Embryonic facial prominence (tissue), 1 donor: ENCODE measurements around the gene ZDHHC17.

Experiments used
- DNase-seq: peaks from one replicate; pipeline ENCODE4 v3.0.0-alpha.2; 2016; ENCODE audit errors: extremely low spot score

Gene ZDHHC17

DNA sequence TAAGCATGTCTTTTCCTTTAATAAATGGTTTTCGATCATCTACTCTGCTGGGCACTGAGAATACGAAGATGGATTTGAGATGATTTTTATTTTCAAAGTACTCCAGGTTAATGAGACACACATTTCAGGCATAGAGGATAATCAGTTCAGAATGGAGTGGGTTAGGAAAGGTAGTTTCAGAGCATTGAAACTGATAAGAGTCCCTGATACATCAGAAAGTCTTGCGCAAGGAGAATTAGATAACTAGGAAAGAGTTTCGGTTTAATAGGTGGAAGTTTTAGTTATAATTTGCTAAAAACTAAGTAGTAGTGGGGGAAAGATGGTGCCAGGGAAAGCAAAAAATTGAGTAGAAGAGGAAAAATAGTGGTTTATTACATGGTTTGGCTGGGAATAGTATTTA lies 50.1 kb downstream of the ZDHHC17 start:
- no peak for DNase-seq

DNA sequence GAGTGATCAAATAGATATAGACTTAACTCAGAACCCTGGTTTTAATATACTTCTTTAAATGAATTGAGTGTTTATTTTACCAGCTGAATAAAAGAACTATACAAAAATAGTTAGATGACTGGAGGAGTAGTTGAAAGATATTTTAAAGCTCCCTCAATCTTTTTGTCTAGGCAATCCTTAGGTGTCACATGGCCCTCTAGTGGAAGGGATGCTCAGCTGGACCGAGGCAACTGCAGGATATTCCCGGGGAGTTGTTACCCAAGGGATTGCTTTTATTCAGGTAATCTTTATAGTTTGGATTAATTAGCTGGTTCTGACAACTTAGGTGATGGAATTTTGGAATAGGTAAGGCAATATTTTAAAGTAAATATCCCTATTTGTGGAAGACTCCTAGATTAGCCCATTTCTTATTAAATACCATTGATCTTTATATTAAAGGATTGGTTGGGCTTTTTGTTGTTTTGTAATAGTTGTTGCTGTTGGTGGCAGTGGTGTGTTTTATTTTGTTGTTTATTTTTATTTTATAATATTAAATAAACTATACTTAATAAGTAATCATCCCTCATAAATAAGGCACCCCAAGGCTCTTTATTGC lies 57.1 kb downstream of the ZDHHC17 start:
- DNase-seq: no peak

DNA sequence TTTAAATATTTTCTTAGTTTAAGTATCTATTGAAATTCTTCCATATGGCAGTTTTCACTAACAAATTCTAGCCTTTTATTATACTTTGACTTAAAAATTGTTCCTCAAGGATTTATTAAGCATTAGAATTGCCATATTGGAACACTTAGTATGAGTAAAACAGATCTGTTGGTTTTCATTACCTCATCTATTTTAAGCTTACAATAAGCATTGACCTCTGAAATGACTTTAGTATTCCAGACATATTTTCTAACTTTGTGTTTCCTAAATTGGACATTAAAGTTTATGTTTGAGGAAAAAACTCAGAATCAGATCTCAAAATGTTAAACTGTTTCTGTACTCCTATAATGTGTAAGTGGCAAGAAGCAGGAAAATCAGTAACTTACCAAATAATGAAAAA lies 66.5 kb downstream of the ZDHHC17 start:
- no peak for DNase-seq

DNA sequence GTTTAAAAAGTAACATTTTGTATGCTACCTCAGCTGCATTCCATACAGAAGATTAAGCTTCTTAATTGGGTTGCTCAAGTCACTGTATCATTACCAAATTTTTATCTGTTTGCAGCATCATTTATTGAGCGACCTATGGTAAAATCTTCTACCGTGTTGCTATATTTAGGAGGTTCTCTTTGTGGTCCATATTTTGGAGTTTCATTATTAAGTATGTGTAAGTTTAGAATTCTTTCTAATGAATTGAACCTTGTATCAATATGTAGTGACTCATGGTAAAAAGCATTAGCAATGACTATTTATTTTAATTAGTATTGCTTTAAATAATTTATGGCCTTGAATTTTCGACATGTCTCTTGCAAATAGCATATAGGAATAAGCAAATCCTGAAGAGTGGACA lies 72.7 kb downstream of the ZDHHC17 start:
- DNase-seq: no peak

DNA sequence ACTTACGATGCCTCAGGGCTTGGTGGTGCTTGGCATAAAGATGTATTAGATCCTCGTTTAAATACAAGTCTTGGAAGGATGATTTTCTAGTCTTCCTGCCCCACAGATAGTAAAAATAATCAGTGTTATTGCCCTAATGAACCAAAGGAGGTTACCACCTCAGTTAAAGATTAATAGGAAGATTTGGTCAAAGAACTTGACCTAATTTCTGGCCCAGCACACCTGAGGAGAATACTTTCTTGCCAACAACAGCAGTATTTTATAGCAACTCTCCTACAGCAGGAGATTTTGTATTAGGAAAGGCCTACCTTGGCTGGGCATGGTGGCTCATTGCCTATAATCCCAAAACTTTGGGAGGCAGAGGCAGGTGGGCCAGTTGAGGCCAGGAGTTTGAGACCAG lies 83.3 kb downstream of the ZDHHC17 start:
- DNase-seq: no peak

DNA sequence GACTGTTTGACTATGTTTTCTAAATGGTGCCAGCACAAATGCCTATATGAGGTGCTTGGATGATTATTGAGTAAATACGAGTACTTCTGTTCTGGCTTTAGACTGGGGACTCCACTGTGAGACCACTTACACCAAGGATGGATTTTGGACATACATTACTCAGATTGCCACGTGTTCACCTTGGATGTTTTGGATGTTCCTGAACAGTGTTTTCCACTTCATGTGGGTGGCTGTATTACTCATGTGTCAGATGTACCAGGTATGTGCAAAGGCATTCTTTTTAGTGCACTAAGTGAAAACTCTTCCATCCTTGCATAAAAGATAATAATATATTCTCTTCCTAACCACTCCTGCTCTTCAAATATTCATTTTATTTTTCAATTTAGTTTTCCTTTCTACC lies 84.2 kb downstream of the ZDHHC17 start:
- DNase-seq: no peak

DNA sequence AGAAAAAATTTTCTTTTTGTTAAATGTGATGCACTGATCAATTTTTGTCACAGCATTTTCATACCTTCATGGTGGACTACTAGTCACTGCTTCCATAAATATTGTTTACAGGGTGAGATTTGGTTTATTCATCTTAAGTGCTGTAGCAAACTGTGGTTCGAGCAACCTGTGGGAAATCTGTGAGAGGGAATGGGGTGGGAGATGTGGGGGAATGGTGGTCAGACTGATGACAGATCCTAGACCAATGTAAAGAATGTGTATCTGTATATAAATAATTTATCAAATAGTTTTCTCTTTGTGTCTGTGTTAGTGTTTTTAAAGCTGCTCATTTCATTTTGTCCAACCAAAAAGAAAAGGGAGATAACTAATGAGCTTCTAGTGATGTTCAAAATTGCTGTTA lies 88.2 kb downstream of the ZDHHC17 start:
- DNase-seq: no peak

DNA sequence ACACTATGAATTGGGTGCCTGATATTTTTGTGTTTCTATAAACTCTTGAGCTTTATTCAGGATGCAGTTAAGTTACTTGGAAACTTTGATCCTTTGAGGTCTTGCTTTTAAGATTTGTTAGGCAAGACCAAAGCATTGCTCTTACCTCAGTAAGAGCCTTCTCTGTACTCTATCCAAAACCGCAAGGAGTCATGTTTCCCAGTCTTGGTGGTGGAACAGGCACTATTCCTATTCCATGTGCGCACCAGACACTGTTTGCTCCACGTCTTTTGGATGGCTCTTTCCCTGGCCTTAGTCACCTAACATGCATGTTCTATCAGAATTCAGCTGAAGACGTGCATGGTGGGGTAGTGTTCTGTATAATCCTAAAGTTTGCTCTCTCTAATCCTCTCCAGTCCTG lies 91.4 kb downstream of the ZDHHC17 start:
- DNase-seq: no peak

DNA sequence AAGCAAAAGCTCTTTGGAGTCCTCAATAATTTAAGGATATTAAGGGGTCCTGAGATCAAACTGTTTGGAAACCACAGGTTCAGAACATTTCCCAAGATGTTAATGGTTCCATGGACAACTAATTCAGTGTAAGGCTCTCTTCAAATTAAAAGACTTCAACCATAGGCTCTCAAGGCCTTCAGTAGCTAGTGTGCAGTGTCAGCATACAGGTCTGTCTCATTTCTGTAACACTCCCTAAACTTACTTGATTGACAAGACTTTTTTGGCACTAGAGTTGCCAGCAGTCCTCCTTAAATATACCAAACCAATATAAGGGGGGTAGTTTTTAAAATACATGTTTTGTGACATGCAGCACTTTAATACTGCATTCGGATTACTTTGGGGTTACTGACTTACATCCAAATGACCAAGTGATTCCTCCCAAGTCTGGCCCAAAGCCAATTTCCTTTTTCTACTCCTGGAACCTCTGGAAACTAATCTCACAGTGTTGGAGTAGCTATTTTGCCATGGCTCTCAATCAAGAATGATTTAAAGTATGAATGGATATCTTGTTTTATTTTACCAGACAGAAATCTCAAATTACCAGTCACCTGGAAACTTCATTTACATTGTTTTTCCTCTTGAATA lies 92.2 kb downstream of the ZDHHC17 start:
- DNase-seq: no peak

DNA sequence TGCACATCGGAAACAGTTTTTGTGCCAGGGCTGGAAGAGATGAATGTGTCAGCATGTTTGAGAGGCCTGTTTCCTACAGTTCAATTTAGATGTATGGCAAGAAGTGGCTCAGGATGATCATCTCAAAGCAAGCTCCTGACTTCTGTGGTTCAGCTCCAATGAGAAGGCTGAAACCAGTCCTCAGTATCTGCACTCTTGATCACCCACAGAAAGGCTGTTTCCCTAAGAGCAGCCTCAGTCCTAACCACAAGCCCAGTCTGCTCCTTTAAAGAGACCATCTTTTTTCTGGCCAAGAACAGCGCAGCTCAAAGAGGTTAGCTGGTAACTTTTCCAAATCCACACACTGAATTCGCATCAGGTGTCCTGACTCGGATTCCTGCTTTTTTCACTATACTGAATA lies 95.7 kb downstream of the ZDHHC17 start:
- no peak for DNase-seq

DNA sequence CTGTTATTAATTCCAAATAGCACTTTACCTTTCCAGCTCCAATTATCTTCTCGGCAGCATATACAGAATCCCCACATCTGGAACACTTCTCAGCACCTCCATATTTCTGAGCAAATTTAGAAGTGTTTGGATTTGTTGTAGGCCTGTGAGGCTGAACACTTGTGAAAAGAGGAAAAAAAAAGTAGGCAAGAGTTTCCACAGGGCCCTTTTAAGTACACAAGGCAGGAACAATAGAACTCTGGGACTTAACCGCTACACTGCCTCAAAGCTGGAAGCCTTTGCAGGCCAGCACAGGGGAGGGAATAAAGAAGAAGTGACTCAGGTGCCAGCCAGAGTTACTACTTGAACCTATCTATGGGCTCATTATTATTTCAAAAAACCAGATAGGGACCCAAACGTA lies 96.3 kb downstream of the ZDHHC17 start:
- DNase-seq: no peak

DNA sequence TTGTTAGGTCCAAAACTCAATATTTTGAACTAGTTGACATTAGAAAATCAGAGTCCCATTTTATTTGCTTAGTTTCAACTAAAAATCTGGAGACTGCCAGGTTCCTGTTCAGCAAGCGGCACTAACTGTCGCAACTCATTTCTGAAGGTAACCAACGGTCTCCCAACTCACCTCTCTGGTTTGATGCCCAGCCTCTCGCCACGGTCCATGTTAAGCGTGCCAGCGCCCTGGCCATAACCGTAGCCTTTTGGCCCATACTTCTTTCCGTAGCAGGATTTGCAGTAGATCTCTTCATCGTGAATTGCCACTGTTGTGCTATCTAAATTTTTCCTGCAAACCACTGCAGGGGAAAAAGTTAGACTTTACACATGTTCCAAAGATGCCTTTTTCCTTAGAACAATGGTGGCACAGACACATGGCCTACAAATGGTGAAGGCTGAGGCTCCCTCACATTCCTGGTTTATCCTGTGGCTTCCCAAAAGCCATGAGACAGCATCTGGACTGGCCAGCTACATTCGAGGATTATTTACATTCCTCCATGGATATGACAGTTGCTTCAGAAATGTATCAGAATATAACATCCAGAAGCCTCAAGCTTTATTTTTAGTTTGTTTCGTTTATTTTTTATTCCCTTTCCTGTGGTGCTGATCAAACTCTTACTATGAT lies 99.2 kb downstream of the ZDHHC17 start:
- no peak for DNase-seq

DNA sequence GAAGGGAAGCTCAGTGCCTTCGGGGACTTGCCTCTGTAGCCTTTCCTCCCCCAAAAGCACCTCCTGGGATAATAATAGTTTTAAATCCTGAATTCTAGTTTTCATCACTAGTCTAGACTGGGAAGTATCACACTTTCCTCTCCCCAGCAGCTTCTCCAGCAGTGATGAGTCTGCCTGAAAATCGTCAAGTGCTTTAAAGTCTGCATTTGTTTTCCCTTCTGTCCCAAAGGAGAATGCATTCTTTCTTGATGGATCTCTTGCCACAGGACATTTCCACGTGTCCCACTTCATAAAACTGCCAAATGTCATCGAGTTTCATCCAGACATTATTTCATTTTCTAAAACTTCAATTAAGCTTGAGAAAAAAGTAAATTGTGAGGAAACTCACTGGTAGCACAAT lies 99.9 kb downstream of the ZDHHC17 start:
- DNase-seq: no peak

DNA sequence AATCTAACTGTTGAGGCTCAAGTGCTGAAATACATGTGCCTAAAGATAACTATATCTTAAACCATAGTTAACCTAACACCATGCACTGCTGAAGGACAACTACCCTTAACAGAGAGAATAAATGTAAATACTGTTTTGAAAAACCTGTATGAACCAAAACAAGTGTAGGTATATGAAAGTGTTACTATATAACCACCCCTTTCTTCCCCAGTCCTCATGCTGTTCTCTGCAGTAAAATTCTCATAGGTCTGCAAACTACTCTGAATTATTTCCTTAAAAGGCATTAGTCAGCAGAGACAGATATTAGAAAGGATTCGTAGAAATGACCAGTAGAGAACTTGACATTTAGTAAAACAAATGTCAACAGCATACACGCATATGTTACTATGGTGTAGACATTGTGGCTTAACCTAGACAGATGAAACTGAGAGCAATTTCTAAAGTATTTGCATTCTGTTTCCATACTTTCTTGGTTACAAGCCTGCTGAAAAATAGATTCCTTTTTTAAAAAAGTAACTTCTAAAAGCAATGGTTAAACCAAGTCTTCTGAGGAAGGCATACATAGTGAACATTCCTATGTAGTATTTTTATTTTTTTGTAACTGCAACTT lies 101.0 kb downstream of the ZDHHC17 start:
- DNase-seq: no peak

DNA sequence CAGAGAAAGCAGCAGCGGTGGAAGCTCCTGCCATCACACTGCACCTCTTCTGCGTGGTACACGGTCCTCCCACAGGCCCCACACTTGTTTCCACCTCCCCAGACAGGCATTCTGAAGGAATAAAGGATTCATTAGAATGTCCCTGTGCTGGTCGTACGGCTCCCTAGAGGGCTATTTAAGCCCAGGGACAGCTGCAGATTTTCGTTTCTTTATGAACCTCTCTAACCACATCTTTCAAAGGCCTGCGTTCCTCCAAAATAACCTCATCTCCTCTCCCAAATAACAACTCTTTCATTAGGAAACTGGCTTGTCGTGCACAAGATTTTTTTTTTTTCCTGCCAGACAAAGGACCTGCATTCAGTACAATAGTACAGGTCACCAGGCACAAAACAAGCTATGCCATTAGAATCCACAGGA lies 102.2 kb downstream of the ZDHHC17 start:
- DNase-seq: no peak

DNA sequence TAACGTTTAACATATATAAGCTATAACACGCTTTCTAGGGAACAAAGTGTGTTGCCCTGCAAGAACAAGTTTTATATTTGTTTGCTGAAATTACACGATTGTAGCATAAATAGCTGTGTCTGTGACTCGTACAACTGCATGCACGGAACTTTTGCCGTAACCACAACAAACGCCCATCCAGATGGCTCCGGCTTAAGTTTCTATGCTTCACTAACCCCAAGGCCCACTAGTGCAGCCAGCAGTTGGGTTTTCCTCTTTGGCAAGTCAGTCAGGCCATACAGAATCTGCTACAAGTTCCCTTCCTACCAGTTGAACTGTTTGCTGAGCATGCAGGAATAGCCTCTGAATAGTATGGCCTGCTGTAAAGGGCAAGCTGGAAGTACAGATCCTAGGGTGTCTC lies 102.8 kb downstream of the ZDHHC17 start:
- peak; percentile 54 for DNase-seq

DNA sequence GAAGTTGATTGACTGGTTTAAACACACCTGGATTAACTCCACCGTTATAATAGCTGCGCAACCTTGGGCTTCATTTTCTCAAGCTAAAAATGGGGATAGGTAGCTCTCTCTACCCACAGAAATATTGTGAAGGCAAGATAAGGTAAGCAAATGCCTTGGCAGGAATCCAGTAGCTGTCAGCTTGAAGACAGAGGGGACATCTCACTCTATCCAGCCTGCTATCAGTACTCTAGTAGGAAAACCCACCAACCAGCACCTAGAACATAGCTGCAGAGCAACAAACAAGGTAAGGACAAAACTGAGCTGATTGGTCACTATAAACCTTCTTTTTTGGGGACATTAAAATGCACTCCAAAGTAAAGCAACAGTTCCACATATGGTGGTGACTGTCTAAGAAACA lies 107.2 kb downstream of the ZDHHC17 start:
- DNase-seq: no peak

DNA sequence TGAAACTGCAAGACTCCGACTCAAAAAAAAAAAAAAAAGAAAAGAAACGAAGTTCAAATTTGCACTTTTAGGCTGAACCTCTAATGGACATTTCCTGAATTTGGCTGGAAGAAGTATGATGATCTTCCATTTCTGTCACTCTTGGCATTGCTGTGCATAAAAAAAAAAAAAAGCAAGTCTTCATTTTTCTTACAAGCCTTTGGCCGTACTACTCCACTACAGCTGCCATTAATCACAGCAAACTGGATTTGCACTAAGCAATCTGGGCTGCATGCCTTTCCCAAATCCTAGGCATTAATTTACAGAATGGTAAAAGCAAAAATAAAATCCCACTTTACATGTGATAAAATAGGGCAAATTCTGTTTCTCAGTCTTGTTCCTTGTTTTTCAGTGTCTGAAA lies 107.8 kb downstream of the ZDHHC17 start:
- DNase-seq: no peak

DNA sequence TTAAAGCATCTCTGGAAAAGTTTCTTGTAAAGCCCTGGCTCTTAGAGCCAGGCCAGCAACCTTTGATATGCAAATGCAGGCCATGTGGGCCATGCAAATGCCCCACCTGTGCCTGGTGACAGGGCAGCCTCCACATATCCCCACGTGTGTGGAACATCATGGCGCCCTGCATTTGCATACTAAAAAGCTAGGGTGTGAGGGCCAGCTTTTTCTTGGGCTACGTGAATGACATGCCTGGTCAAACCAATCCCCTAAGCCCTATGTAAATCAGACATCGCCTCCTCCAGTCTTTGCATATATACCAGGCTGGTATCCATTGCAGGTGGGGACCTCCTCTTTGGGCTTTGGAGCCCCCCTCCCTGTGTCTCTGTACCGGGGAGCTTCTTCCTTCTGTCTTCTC lies 108.5 kb downstream of the ZDHHC17 start:
- DNase-seq: no peak

DNA sequence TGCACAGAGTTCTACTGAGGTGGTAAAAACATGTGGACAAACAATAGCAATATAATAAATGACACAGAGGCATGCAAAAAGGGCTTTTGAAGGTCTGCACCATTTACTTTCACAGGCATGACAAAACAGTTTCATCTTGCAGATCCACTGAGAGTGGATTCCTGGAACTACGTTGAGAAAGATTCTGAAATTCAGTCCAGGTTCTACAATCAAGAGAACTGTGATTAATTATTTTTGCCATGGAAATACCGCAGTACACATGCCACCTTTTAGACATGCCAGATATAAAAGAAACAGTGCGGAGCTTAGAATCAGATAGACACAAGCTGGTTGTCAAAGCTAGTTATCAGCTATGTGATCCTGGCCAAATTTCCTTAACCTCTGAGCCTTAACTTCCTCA lies 110.1 kb downstream of the ZDHHC17 start:
- no peak for DNase-seq

DNA sequence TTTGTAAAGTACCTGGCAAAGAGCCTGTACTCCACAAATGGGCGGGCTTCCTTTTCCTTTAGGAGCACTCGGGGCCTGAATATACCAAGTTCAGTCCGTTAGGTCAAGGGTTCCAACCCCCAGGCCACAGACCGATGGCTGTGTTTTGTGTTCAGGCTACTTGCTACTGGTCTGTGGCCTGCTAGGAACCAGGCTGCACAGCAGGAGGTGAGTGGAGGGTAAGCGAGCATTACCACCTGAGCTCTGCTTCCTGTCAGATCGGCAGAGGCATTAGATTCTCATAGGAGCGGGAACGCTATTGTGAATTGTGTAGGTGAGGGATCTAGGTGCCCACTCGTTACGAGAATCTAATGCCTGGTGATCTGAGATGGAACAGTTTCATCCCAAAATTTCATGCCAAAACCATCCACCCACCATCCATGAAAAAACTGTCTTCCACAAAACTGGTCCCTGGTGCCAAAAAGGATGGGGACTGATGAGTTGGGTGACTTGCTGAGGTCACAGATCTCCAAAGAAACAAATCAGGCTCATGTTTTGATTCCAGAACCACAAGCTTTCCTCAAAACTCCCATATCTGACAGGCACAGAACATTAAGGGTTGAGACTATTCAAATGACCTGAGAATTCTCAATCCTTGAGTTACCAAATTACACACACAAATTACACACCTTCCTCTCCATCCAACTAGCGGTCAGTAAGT lies 110.7 kb downstream of the ZDHHC17 start:
- DNase-seq: no peak

DNA sequence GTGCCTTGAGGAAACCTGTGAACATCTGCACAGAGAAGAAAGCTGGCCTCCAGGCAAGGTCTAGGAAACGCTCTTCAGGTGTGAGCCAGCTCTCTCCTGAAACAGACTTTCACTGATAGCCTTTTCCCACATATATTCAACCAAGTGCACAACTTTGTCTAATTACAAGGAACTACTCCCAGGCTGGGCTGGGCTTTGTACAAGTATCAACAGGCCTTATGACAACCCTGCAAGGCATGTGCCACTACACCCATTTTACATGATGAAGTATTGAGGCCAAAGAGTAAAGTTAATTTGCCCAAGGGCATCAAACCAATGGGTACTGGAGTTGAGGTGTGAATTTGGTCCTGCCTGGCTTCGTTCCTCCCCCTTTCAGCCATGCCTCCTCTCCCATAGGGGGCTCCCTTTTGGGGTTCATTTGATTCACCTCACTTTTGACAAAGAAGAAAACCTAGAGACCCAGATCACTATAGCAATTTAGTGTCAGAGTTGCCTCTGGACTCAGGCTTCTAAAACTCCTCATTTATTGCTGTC lies 112.8 kb downstream of the ZDHHC17 start:
- DNase-seq: no peak
